IMR-90 (cell line): ENCODE data around the gene TMTC2. TPM values are rescaled to one million over a fixed set of nuclear protein-coding genes. Genes with fewer than 3 reads are reported as not detected.

Experiments used
- ATAC-seq: fragments of 200-7000 bp; cut with Tn5 transposase; 2 replicates; pipeline ENCODE4 v1.9.1; 2020; ENCODE audit warnings: low read depth, mild to moderate bottlenecking, moderate library complexity
- BruUV-seq: library from RNA; stranded (reverse); fragments of 400-500 nt; replicated peaks from 2 replicates; lab custom pipeline; 2021; lab: Mats Ljungman, UMichigan
- CTCF ChIA-PET: fragments of 300-600 bp; formaldehyde crosslinking; extraction: SDS; loops from one replicate; lab custom pipeline; 2021; ENCODE audit warnings: antibody characterized with exemption; lab: Yijun Ruan, JAX
- POLR2A ChIA-PET: fragments of 300-600 bp; sonication (Branson Sonifier 250); formaldehyde crosslinking; loops from one replicate; lab custom pipeline; 2022; ENCODE audit warnings: antibody characterized with exemption; ENCODE audit not compliant: unreplicated experiment; lab: Charles Lee
- DNase-seq: peaks from one replicate; pipeline ENCODE4 v3.0.0; 2013
- H2AFZ ChIP-seq: replicated peaks from 2 replicates; pipeline ENCODE3; 2013; ENCODE audit warnings: low read length, mild to moderate bottlenecking; ENCODE audit not compliant: poor library complexity
- H2AK5ac ChIP-seq: 2 replicates; pipeline ENCODE4 v1.6.1; 2013; ENCODE audit warnings: low read depth, low read length, inconsistent platforms
- H2AK9ac ChIP-seq: replicated peaks from 2 replicates; pipeline ENCODE3; 2013; ENCODE audit warnings: mild to moderate bottlenecking, low read depth, low read length, moderate library complexity; ENCODE audit not compliant: poor library complexity
- H2BK120ac ChIP-seq: 2 replicates; pipeline ENCODE4 v1.6.1; 2013; ENCODE audit warnings: low read depth, low read length, inconsistent platforms
- H2BK15ac ChIP-seq: 3 replicates; pipeline ENCODE4 v1.6.1; 2013; ENCODE audit warnings: low read depth, low read length, inconsistent platforms
- H2BK20ac ChIP-seq: 2 replicates; pipeline ENCODE4 v1.6.1; 2013; ENCODE audit warnings: low read depth, mild to moderate bottlenecking, inconsistent platforms, low read length, moderate library complexity
- H2BK5ac ChIP-seq: 2 replicates; pipeline ENCODE4 v1.6.1; 2013; ENCODE audit warnings: mild to moderate bottlenecking, low read depth, low read length, inconsistent platforms; ENCODE audit not compliant: poor library complexity, severe bottlenecking
- H3K14ac ChIP-seq: replicated peaks from 2 replicates; pipeline ENCODE4 v1.6.1; 2013; ENCODE audit warnings: low read depth, low read length, inconsistent platforms
- H3K18ac ChIP-seq: 2 replicates; pipeline ENCODE4 v1.6.1; 2013; ENCODE audit warnings: low read depth, low read length, control low read depth
- H3K23ac ChIP-seq: 2 replicates; pipeline ENCODE4 v1.6.1; 2013; ENCODE audit warnings: low read depth, low read length, inconsistent platforms
- H3K27ac ChIP-seq: 2 replicates; pipeline ENCODE4 v1.5.1; 2013; ENCODE audit warnings: mild to moderate bottlenecking, control low read depth, low read length; ENCODE audit not compliant: insufficient read depth
- H3K27me3 ChIP-seq: 2 replicates; pipeline ENCODE4 v1.6.1; 2013; ENCODE audit warnings: low read length; ENCODE audit not compliant: control insufficient read depth, insufficient read depth
- H3K36me3 ChIP-seq: 2 replicates; pipeline ENCODE4 v1.6.1; 2013; ENCODE audit warnings: low read length, mixed read lengths; ENCODE audit not compliant: control insufficient read depth, insufficient read depth
- H3K4ac ChIP-seq: 2 replicates; pipeline ENCODE4 v1.6.1; 2013; ENCODE audit warnings: low read depth, low read length, inconsistent platforms
- H3K4me1 ChIP-seq: 2 replicates; pipeline ENCODE4 v1.6.1; 2013; ENCODE audit warnings: low read length, mixed read lengths; ENCODE audit not compliant: control insufficient read depth, insufficient read depth
- H3K4me2 ChIP-seq: 2 replicates; pipeline ENCODE4 v1.6.1; 2013; ENCODE audit warnings: low read depth, mild to moderate bottlenecking, control low read depth, low read length, moderate library complexity
- H3K4me3 ChIP-seq: 2 replicates; pipeline ENCODE4 v1.5.1; 2013; ENCODE audit warnings: low read depth, mild to moderate bottlenecking, control low read depth, low read length, moderate library complexity; ENCODE audit not compliant: insufficient read depth
- H3K56ac ChIP-seq: 2 replicates; pipeline ENCODE4 v1.6.1; 2013; ENCODE audit warnings: low read length, inconsistent platforms; ENCODE audit not compliant: insufficient read depth; ENCODE audit errors: extremely low read depth
- H3K79me1 ChIP-seq, 2 experiments: 2 replicates each; pipeline ENCODE4 v1.6.1; 2013; ENCODE audit warnings: low read length in 2 of 2, inconsistent platforms in 1 of 2, low read depth in 1 of 2
- H3K9ac ChIP-seq: 2 replicates; pipeline ENCODE4 v1.6.1; 2013; ENCODE audit warnings: low read depth, low read length, control low read depth
- H3K9me1 ChIP-seq: 2 replicates; pipeline ENCODE4 v1.6.1; 2013; ENCODE audit warnings: low read length, inconsistent platforms; ENCODE audit not compliant: insufficient read depth
- H3K9me3 ChIP-seq: 2 replicates; pipeline ENCODE4 v1.6.1; 2013; ENCODE audit warnings: low read length; ENCODE audit not compliant: control insufficient read depth, insufficient read depth
- H4K20me1 ChIP-seq: 2 replicates; pipeline ENCODE4 v1.6.1; 2013; ENCODE audit warnings: low read length, inconsistent platforms; ENCODE audit not compliant: insufficient read depth
- H4K5ac ChIP-seq: 2 replicates; pipeline ENCODE4 v1.6.1; 2013; ENCODE audit warnings: mild to moderate bottlenecking, low read depth, low read length, control low read depth
- H4K8ac ChIP-seq, 2 experiments: 2 replicates each; pipeline ENCODE4 v1.6.1; 2013; ENCODE audit warnings: low read depth in 2 of 2, low read length in 2 of 2, control low read depth in 1 of 2, inconsistent platforms in 1 of 2
- H4K91ac ChIP-seq: 2 replicates; pipeline ENCODE4 v1.6.1; 2013; ENCODE audit warnings: low read depth, low read length, inconsistent platforms; ENCODE audit not compliant: insufficient read depth
- BHLHE40 ChIP-seq: fragments of 150-350 bp; IDR thresholded peaks from 2 replicates; pipeline ENCODE4 v1.6.1; 2016; ENCODE audit warnings: mild to moderate bottlenecking, low read depth, low read length
- CEBPB ChIP-seq: IDR thresholded peaks from 2 replicates; pipeline ENCODE4 v1.6.1; 2012; ENCODE audit warnings: low read depth, low read length, improper control_type of control experiment
- CHD1 ChIP-seq: IDR thresholded peaks from 2 replicates; pipeline ENCODE4 v1.6.1; 2012; ENCODE audit warnings: low read depth, low read length, improper control_type of control experiment
- CTCF ChIP-seq: conservative IDR thresholded peaks from 2 replicates; pipeline ENCODE4 v1.5.1; 2012; ENCODE audit warnings: mild to moderate bottlenecking, low read depth, low read length, improper control_type of control experiment
- ELK1 ChIP-seq: fragments of 150-350 bp; IDR thresholded peaks from 2 replicates; pipeline ENCODE4 v1.6.1; 2016; ENCODE audit warnings: low read depth, mild to moderate bottlenecking, low read length, moderate library complexity, borderline replicate concordance
- FOS ChIP-seq: fragments of 150-350 bp; IDR thresholded peaks from 2 replicates; pipeline ENCODE4 v1.6.1; 2016; ENCODE audit warnings: low read depth, low read length
- MAFK ChIP-seq: IDR thresholded peaks from 2 replicates; pipeline ENCODE4 v1.6.1; 2012; ENCODE audit warnings: low read depth, low read length, improper control_type of control experiment
- MAZ ChIP-seq: IDR thresholded peaks from 2 replicates; pipeline ENCODE4 v1.6.1; 2012; ENCODE audit warnings: low read depth, mild to moderate bottlenecking, low read length, improper control_type of control experiment, moderate library complexity, borderline replicate concordance
- MXI1 ChIP-seq: IDR thresholded peaks from 2 replicates; pipeline ENCODE4 v1.6.1; 2012; ENCODE audit warnings: low read depth, mild to moderate bottlenecking, low read length, moderate library complexity, borderline replicate concordance
- NFE2L2 ChIP-seq: fragments of 150-350 bp; IDR thresholded peaks from 2 replicates; pipeline ENCODE4 v1.6.1; 2016; ENCODE audit warnings: low read depth, mild to moderate bottlenecking, low read length
- POLR2A ChIP-seq: IDR thresholded peaks from 2 replicates; pipeline ENCODE4 v1.6.1; 2012; ENCODE audit warnings: mild to moderate bottlenecking, low read depth, low read length
- RAD21 ChIP-seq: IDR thresholded peaks from 2 replicates; pipeline ENCODE4 v1.6.1; 2012; ENCODE audit warnings: low read length, improper control_type of control experiment
- RCOR1 ChIP-seq: IDR thresholded peaks from 2 replicates; pipeline ENCODE4 v1.6.1; 2012; ENCODE audit warnings: mild to moderate bottlenecking, low read length, improper control_type of control experiment; ENCODE audit not compliant: insufficient replicate concordance
- RFX5 ChIP-seq: IDR thresholded peaks from 2 replicates; pipeline ENCODE4 v1.8.0; 2012; ENCODE audit warnings: low read depth, mild to moderate bottlenecking, low read length, moderate library complexity
- SMC3 ChIP-seq: fragments of 150-350 bp; IDR thresholded peaks from 2 replicates; pipeline ENCODE4 v1.6.1; 2016; ENCODE audit warnings: low read depth, mild to moderate bottlenecking, antibody characterized with exemption, low read length, moderate library complexity
- USF2 ChIP-seq: fragments of 150-350 bp; IDR thresholded peaks from 2 replicates; pipeline ENCODE4 v1.6.1; 2017; ENCODE audit warnings: mild to moderate bottlenecking, antibody characterized with exemption, low read length, low read depth
- WGBS, 2 experiments: methylation state at CpG; one replicate each; pipeline versions ENCODE4 v1.1.5 to v1.1.7; 2013; ENCODE audit warnings: missing lambda C conversion rate in 2 of 2; ENCODE audit not compliant: insufficient read length in 1 of 2; ENCODE audit errors: extremely low coverage in 2 of 2; 5-methylcytosine and 5-hydroxymethylcytosine counted together
- dilution Hi-C: fragments of 300-500 bp; cut with HindIII; formaldehyde crosslinking; loops from one replicate; pipeline ENCODE4 v1.14.3; 2018; ENCODE audit warnings: low sequenced_read_pairs; ENCODE audit not compliant: unreplicated experiment
- in situ Hi-C: fragments of 300-500 bp; cut with MboI; formaldehyde crosslinking; loops from 3 replicates; pipeline ENCODE4 v1.14.3; 2019; ENCODE audit warnings: low sequenced_read_pairs, inconsistent platforms, mixed read lengths
- intact Hi-C: fragments of 100-400 bp; cut with micrococcal nuclease; formaldehyde crosslinking; loops from 2 replicates; pipeline ENCODE4 v1.10.0; 2022
- polyA plus RNA-seq, 3 experiments: library from polyadenylated mRNA; depleted of rRNA; stranded (reverse); fragments of >200 nt; gene quantifications; 2 replicates each; pipeline ENCODE4 v1.2.3, GENCODE V29; 2012; ENCODE audit warnings: low replicate concordance in 1 of 3
- total RNA-seq: library from RNA; depleted of rRNA; stranded (reverse); fragments of >200 nt; gene quantifications from 2 replicates; pipeline ENCODE4 v1.2.3, GENCODE V29; 2012

The TMTC2 gene
- total and polyA plus RNA-seq, 2 of the 4 experiments (the other 2 are of a cell fraction) = 0.56 to 1.4 TPM

- no peak overlapping the region for H2AFZ ChIP-seq
- BruUV-seq = no TSS peak
- H3K4me1 ChIP-seq = no peaks in the 10 kb centered on the region
- no peak overlapping the region for H4K5ac ChIP-seq
- ATAC-seq (no peak), DNase-seq (no peak)
- ChIA-PET POLR2A (no interaction called here), CTCF (no interaction called here)
- in situ Hi-C loops (no loop called here), intact Hi-C loops (no loop called here), dilution Hi-C loops (no loop called here)
- H3K4me3 ChIP-seq = no peak overlapping the region
- WGBS, 2 experiments = no CpG with 5 or more reads among the region's 4 CpGs
- H3K27ac ChIP-seq = no peak overlapping the region
- no peak overlapping the region for H2BK120ac ChIP-seq
- no peaks in the 10 kb centered on the region for H3K36me3 ChIP-seq
- H3K9me1 ChIP-seq = no peaks in the 10 kb centered on the region
- no peak for TF ChIP-seq ELK1
- TF ChIP-seq RCOR1 = no peak
- TF ChIP-seq CTCF = no peak
- TF ChIP-seq MAZ = no peak
- TF ChIP-seq CHD1 = no peak
- no peak for TF ChIP-seq SMC3
- TF ChIP-seq RFX5 = no peak
- no peak for TF ChIP-seq USF2
- TF ChIP-seq BHLHE40 = no peak
- TF ChIP-seq RAD21 = no peak
- no peak for TF ChIP-seq CEBPB
- no peak for TF ChIP-seq POLR2A
- TF ChIP-seq NFE2L2 = no peak
- no peak for TF ChIP-seq MXI1
- no peak for TF ChIP-seq MAFK
- TF ChIP-seq FOS = no peak
- no peak overlapping the region for H2BK15ac ChIP-seq
- H4K8ac ChIP-seq = no peak overlapping the region
- H2BK20ac ChIP-seq = no peak overlapping the region
- no peaks in the 10 kb centered on the region for H4K20me1 ChIP-seq
- H3K79me1 ChIP-seq = no peaks in the 10 kb centered on the region
- H3K18ac ChIP-seq = no peak overlapping the region
- H3K9me3 ChIP-seq = peaks cover 2% of the 10 kb centered on the region
- no peak overlapping the region for H3K9ac ChIP-seq
- no peak overlapping the region for H2BK5ac ChIP-seq
- no peak overlapping the region for H3K4me2 ChIP-seq
- H2AK9ac ChIP-seq = no peak overlapping the region
- H3K27me3 ChIP-seq = no peaks in the 10 kb centered on the region
- H3K56ac ChIP-seq = no peak overlapping the region
- no peak overlapping the region for H3K4ac ChIP-seq
- no peak overlapping the region for H4K91ac ChIP-seq
- no peak overlapping the region for H2AK5ac ChIP-seq
- no peak overlapping the region for H3K14ac ChIP-seq
- H3K23ac ChIP-seq = no peak overlapping the region
Measured at GRCh38 chr12:82655751-82656150, 31.0 kb upstream of the TMTC2 start.
